ENCODE results near the gene UIMC1. TPM values are rescaled to one million over a fixed set of nuclear protein-coding genes. Genes with fewer than 3 reads are reported as not detected.

UIMC1 gene
- total RNA-seq, 4 donors from 2014 or later: 10.4 to 24.3 (median 20.2) TPM

- in situ Hi-C loops (cut with MboI; ENCODE audit: low sequenced_read_pairs in 4 of 4): no loop called here
- Histone ChIP-seq H3K4me3 (no peak overlapping the region), H3K36me3 (no peaks in the 10 kb centered on the region), H3K27me3 (peaks cover 2 to 18% (median 7%) of the 10 kb centered on the region in 3 donors), H3K27ac (no peak overlapping the region), H3K4me1 (no peaks in the 10 kb centered on the region), H3K9me3 (no peaks in the 10 kb centered on the region)
- ATAC-seq: no peak
- intact Hi-C loops (cut with DNase I; ENCODE audit: low total_unique reads): no loop called here
- no peak for DNase-seq
- TF ChIP-seq CTCF (IDR thresholded peaks at IDR 0.05 in 4 of 5, conservative IDR thresholded peaks at IDR 0.05 in 1 of 5): no peak
- TF ChIP-seq POLR2A (IDR thresholded peaks at IDR 0.05): no peak
These were observed 146.7 kb downstream of the UIMC1 start for GRCh38 chr5:176859916-176860315.

DNA sequence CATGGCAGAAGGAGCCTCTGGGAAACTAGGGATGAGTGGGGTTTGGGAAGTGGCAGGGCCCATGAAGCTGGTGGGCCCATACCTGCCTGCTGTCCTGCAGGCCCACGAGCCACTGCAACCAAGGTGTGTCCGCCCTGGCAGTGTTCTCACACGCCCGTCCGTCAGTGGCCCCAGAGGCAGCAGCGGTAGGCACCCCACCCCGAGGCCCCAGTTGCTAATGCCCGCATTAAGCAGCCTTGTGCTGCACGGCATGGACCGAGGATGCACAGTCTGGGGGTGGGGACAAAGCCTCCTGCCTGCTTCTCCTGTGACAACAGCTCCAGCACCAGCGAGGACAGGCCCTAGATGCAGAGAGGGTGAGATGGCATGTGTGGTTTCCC lies 148.7 kb downstream of the UIMC1 start:
- TF ChIP-seq CTCF (IDR thresholded peaks at IDR 0.05 in 4 of 5, conservative IDR thresholded peaks at IDR 0.05 in 1 of 5): no peak
- TF ChIP-seq POLR2A (IDR thresholded peaks at IDR 0.05): no peak
- Histone ChIP-seq H3K9me3 (no peaks in the 10 kb centered on the region), H3K27ac (no peak overlapping the region), H3K27me3 (peaks cover 0 to 12% (median 6%) of the 10 kb centered on the region in 3 donors), H3K4me3 (no peak overlapping the region), H3K36me3 (no peaks in the 10 kb centered on the region), H3K4me1 (no peaks in the 10 kb centered on the region)
- no peak for DNase-seq
- in situ Hi-C loops (cut with MboI; ENCODE audit: low sequenced_read_pairs in 4 of 4): no loop called here
- intact Hi-C loops (cut with DNase I; ENCODE audit: low total_unique reads): no loop called here
- ATAC-seq: no peak

DNA sequence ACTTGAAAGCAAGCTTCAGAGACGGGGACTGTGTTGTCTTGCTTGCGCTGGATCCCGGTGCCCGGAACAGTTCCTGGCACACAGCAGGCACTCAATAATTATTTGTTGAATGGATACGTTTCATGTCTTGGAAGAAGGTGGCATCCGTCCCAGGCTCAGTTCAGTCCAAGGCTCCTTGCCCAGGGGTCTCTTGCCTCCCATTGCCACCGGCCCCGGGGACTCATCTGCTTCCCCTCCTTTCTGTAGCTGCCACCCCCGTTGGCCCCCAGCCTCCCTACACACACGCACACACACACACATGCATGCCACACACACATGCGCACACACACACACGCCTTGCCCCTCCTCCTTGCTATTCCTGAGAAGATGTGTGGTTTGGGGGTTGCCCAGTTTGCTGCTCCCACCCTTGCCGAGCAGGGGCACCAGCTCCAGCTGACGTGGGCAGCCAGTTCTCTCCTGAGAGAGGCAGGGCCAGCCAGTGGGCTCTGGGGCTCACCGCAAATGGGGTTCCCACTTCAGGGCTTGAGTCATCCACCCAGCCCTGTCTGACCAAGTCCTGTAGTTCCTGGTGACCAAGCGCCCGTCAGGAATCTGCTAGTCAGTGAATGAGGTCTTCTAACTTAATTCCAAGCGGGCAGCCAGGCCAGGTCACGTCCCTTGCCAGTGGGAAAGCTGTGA lies 149.2 kb downstream of the UIMC1 start:
- Histone ChIP-seq H3K36me3 (no peaks in the 10 kb centered on the region), H3K4me1 (no peaks in the 10 kb centered on the region), H3K9me3 (no peaks in the 10 kb centered on the region), H3K27me3 (peaks cover 0 to 6% (median 3%) of the 10 kb centered on the region in 3 donors), H3K4me3 (no peak overlapping the region), H3K27ac (no peak overlapping the region)
- DNase-seq (no peak), ATAC-seq (no peak)
- intact Hi-C loops (cut with DNase I; ENCODE audit: low total_unique reads) (no loop called here), in situ Hi-C loops (cut with MboI; ENCODE audit: low sequenced_read_pairs in 4 of 4) (no loop called here)
- TF ChIP-seq POLR2A (IDR thresholded peaks at IDR 0.05) (no peak), CTCF (IDR thresholded peaks at IDR 0.05 in 4 of 5, conservative IDR thresholded peaks at IDR 0.05 in 1 of 5) (no peak)

DNA sequence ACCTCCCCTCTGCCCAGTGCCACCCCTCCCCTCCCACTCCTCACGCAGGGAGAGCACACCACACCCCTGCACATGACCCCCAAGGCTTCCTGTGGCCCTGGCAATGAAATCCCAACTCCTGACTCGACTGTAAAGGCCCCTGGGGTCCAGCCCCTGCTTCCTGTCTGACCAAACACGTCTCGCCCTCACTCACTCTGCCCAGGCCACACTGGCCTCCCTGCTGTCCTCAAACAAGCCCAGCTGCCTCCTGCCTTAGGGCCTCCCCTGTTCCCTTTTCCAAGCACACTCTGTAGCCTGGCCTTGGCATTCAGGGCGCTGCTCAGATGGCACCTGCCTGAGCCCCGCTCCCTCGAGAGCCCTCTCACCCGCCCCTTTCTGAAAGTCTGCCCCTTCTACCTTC lies 149.8 kb downstream of the UIMC1 start:
- Histone ChIP-seq H3K4me3 (no peak overlapping the region), H3K9me3 (no peaks in the 10 kb centered on the region), H3K27me3 (peaks cover 0 to 5% (median 3%) of the 10 kb centered on the region in 3 donors), H3K27ac (no peak overlapping the region), H3K36me3 (no peaks in the 10 kb centered on the region), H3K4me1 (no peaks in the 10 kb centered on the region)
- no peak for ATAC-seq
- intact Hi-C loops (cut with DNase I; ENCODE audit: low total_unique reads) (no loop called here), in situ Hi-C loops (cut with MboI; ENCODE audit: low sequenced_read_pairs in 4 of 4) (no loop called here)
- no peak for TF ChIP-seq POLR2A (IDR thresholded peaks at IDR 0.05)
- no peak for TF ChIP-seq CTCF (IDR thresholded peaks at IDR 0.05 in 4 of 5, conservative IDR thresholded peaks at IDR 0.05 in 1 of 5)
- DNase-seq: no peak

DNA sequence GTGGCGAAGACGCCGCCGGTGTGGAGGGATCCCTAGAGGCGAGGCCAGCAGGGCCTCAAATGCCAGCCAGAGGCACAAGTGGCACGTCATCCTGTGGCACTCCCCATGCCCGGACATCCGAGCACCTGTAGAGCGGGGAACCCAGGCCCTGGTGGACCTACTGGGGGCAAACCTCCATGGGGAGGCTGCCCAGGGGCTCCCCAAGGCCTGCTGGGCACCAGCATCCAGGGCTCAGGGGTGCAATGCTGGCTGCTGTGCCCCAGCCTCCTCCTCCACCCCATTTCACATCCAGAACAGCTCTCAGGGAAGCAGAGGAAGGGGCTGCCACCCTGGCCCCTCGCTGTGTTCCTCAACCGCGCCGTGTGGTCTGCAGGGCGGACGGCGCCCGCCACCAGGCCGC lies 151.0 kb downstream of the UIMC1 start:
- H3K4me3 ChIP-seq: no peak overlapping the region
- H3K27me3 ChIP-seq: peaks cover 0 to 13% (median 6%) of the 10 kb centered on the region in 3 donors
- TF ChIP-seq POLR2A (IDR thresholded peaks at IDR 0.05): no peak
- TF ChIP-seq CTCF (IDR thresholded peaks at IDR 0.05 in 4 of 5, conservative IDR thresholded peaks at IDR 0.05 in 1 of 5): no peak
- H3K27ac ChIP-seq: no peak overlapping the region
- intact Hi-C loops (cut with DNase I; ENCODE audit: low total_unique reads) (no loop called here), in situ Hi-C loops (cut with MboI; ENCODE audit: low sequenced_read_pairs in 4 of 4) (no loop called here)
- H3K4me1 ChIP-seq: no peaks in the 10 kb centered on the region
- ATAC-seq (no peak), DNase-seq (no peak)
- no peaks in the 10 kb centered on the region for H3K9me3 ChIP-seq
- H3K36me3 ChIP-seq: no peaks in the 10 kb centered on the region

Data from gastrocnemius medialis (tissue), 4 donors.